HepG2 (cell line): Measurements from ENCODE around the gene UCP3.

Experiments
- CHD2 ChIP-seq: IDR thresholded peaks from 2 replicates; pipeline ENCODE4 v1.6.1; 2011; ENCODE audit warnings: low read depth, low read length, improper control_type of control experiment
- CTCF ChIP-seq: sonication (generic); formaldehyde crosslinking; IDR thresholded peaks from 2 replicates; pipeline ENCODE4 v1.5.0; 2020; ENCODE audit warnings: mild to moderate bottlenecking, missing genetic modification reagents, moderate library complexity
- EP300 ChIP-seq, 3 experiments: sonication (generic) in 1 of 3; formaldehyde crosslinking in 1 of 3; IDR thresholded peaks; 2 replicates each; pipeline versions ENCODE4 v1.5.1 to v1.6.1; 2011 to 2020; ENCODE audit warnings: low read depth in 2 of 3, low read length in 2 of 3, borderline replicate concordance in 1 of 3, improper control_type of control experiment in 1 of 3, mild to moderate bottlenecking in 1 of 3, missing genetic modification reagents in 1 of 3, moderate library complexity in 1 of 3
- TAF1 ChIP-seq: sonication (generic); formaldehyde crosslinking; IDR thresholded peaks from 2 replicates; pipeline ENCODE4 v1.4.0; 2020; ENCODE audit warnings: missing genetic modification reagents
- TFE3 ChIP-seq: IDR thresholded peaks from 2 replicates; pipeline ENCODE4 v1.6.1; 2016
- ZNF572 ChIP-seq: sonication (generic); formaldehyde crosslinking; IDR thresholded peaks from 2 replicates; pipeline ENCODE4 v1.5.1; 2020; ENCODE audit warnings: mild to moderate bottlenecking, missing genetic modification reagents
- ZZZ3 ChIP-seq: sonication (generic); formaldehyde crosslinking; IDR thresholded peaks from 2 replicates; pipeline ENCODE4 v1.4.0; 2020; ENCODE audit warnings: missing genetic modification reagents, mild to moderate bottlenecking, borderline replicate concordance

- TF ChIP-seq TFE3 (CRISPR knock-in tag) (no peak), TAF1 (CRISPR knock-in tag) (no peak), EP300 (IDR thresholded peaks at IDR 0.05; ENCODE audit: low read depth in 2 of 2, low read length in 2 of 2) (no peak), EP300 (CRISPR knock-in tag; IDR thresholded peaks at IDR 0.05; ENCODE audit: borderline replicate concordance) (no peak), ZZZ3 (CRISPR knock-in tag) (no peak), CHD2 (no peak), CTCF (no peak), ZNF572 (CRISPR knock-in tag) (no peak)
These were observed 32.3 kb downstream of the UCP3 start for GRCh38 chr11:73976451-73977151.
